WTC11 (cell line): ENCODE results near the gene OR2V1. TPM values are rescaled to one million over a fixed set of nuclear protein-coding genes. Genes with fewer than 3 reads are reported as not detected.
"Not testable (repeated sequence)": the region's sequence is repeated elsewhere in the genome, so short reads cannot be mapped to it uniquely, and the experiment has no call there.

Source experiments
- ATAC-seq: fragments of 200-7000 bp; cut with Tn5 transposase; 2 replicates; pipeline ENCODE4 v1.10.0; 2021; ENCODE audit warnings: mild to moderate bottlenecking, moderate library complexity
- CTCF ChIA-PET: fragments of 300-600 bp; sonication (Branson Sonifier 250); formaldehyde crosslinking; loops from one replicate; lab custom pipeline; 2021; ENCODE audit warnings: antibody characterized with exemption; lab: Charles Lee
- POLR2A ChIA-PET: fragments of 350-600 bp; sonication (Branson Sonifier 250); formaldehyde crosslinking; loops from one replicate; lab custom pipeline; 2021; ENCODE audit warnings: antibody characterized with exemption; lab: Charles Lee
- DNase-seq: peaks from one replicate; pipeline ENCODE4 v3.0.0; 2021; ENCODE audit warnings: low spot score
- H3K27ac Mint-ChIP-seq: 2 replicates; pipeline ENCODE4 v1.8.0; 2021; ENCODE audit warnings: mixed read lengths
- H3K27me3 Mint-ChIP-seq: 2 replicates; pipeline ENCODE4 v1.8.0; 2021; ENCODE audit warnings: low read depth, mild to moderate bottlenecking, moderate library complexity, mixed read lengths
- H3K36me3 Mint-ChIP-seq: 2 replicates; pipeline ENCODE4 v1.8.0; 2021; ENCODE audit warnings: mixed read lengths
- H3K4me1 Mint-ChIP-seq: 2 replicates; pipeline ENCODE4 v1.8.0; 2022; ENCODE audit warnings: mixed read lengths
- H3K4me3 Mint-ChIP-seq: 2 replicates; pipeline ENCODE4 v1.8.0; 2021; ENCODE audit warnings: mild to moderate bottlenecking, moderate library complexity, mixed read lengths
- H3K9me3 Mint-ChIP-seq: 2 replicates; pipeline ENCODE4 v1.8.0; 2021; ENCODE audit warnings: mixed read lengths
- E2F4 ChIP-seq: sonication (generic); formaldehyde crosslinking; IDR thresholded peaks from 2 replicates; pipeline ENCODE4 v1.8.1; 2022; ENCODE audit warnings: low read depth, mild to moderate bottlenecking, moderate library complexity, missing genetic modification reagents, borderline replicate concordance
- ETV6 ChIP-seq: sonication (generic); formaldehyde crosslinking; IDR thresholded peaks from 2 replicates; pipeline ENCODE4 v1.8.1; 2022; ENCODE audit warnings: mild to moderate bottlenecking, missing genetic modification reagents
- FOXP1 ChIP-seq: sonication (generic); formaldehyde crosslinking; IDR thresholded peaks from 2 replicates; pipeline ENCODE4 v1.8.0; 2022; ENCODE audit warnings: missing genetic modification reagents, mild to moderate bottlenecking, moderate library complexity, borderline replicate concordance
- GABPB1 ChIP-seq: sonication (generic); formaldehyde crosslinking; IDR thresholded peaks from 2 replicates; pipeline ENCODE4 v1.8.1; 2023; ENCODE audit warnings: mild to moderate bottlenecking, missing genetic modification reagents
- MAX ChIP-seq: sonication (generic); formaldehyde crosslinking; IDR thresholded peaks from 2 replicates; pipeline ENCODE4 v1.8.0; 2022; ENCODE audit warnings: mild to moderate bottlenecking, missing genetic modification reagents
- MYBL2 ChIP-seq: sonication (generic); formaldehyde crosslinking; IDR thresholded peaks from 2 replicates; pipeline ENCODE4 v1.8.1; 2023; ENCODE audit warnings: mild to moderate bottlenecking, moderate library complexity, missing genetic modification reagents
- NFE2L1 ChIP-seq: sonication (generic); formaldehyde crosslinking; IDR thresholded peaks from 2 replicates; pipeline ENCODE4 v1.8.1; 2023; ENCODE audit warnings: missing genetic modification reagents
- OVOL2 ChIP-seq: fragments of 250-450 bp; sonication (Bioruptor Pico); IDR thresholded peaks from 2 replicates; pipeline ENCODE4 v1.9.0; 2021; ENCODE audit warnings: mild to moderate bottlenecking, borderline replicate concordance
- PRRX2 ChIP-seq: fragments of 250-450 bp; sonication (Bioruptor Pico); IDR thresholded peaks from 2 replicates; pipeline ENCODE4 v1.8.0; 2021; ENCODE audit warnings: mild to moderate bottlenecking
- RORB ChIP-seq: fragments of 250-450 bp; sonication (Bioruptor Pico); IDR thresholded peaks from 2 replicates; pipeline ENCODE4 v1.9.0; 2021; ENCODE audit warnings: mild to moderate bottlenecking
- SP1 ChIP-seq: sonication (generic); formaldehyde crosslinking; conservative IDR thresholded peaks from 2 replicates; pipeline ENCODE4 v1.8.1; 2022; ENCODE audit warnings: missing genetic modification reagents
- TCF7 ChIP-seq: sonication (generic); formaldehyde crosslinking; IDR thresholded peaks from 2 replicates; pipeline ENCODE4 v1.8.0; 2022; ENCODE audit warnings: mild to moderate bottlenecking, low read depth, missing genetic modification reagents, moderate library complexity
- TEAD1 ChIP-seq: sonication (generic); formaldehyde crosslinking; IDR thresholded peaks from 2 replicates; pipeline ENCODE4 v1.8.0; 2022; ENCODE audit warnings: mild to moderate bottlenecking, missing genetic modification reagents
- total RNA-seq: library from RNA; stranded (reverse); gene quantifications from 3 replicates; pipeline ENCODE4 v1.2.3, GENCODE V29; 2021
- TF ChIP-seq, protein P1 (sequence below): sonication (generic); formaldehyde crosslinking; IDR thresholded peaks from 2 replicates; pipeline ENCODE4 v1.8.0; 2023; ENCODE audit warnings: missing genetic modification reagents, mild to moderate bottlenecking, borderline replicate concordance
- TF ChIP-seq, protein P2 (sequence below): sonication (generic); formaldehyde crosslinking; IDR thresholded peaks from 2 replicates; pipeline ENCODE4 v1.8.0; 2023; ENCODE audit warnings: missing genetic modification reagents
- TF ChIP-seq, protein P3 (sequence below): sonication (generic); formaldehyde crosslinking; IDR thresholded peaks from 2 replicates; pipeline ENCODE4 v1.8.0; 2022; ENCODE audit warnings: mild to moderate bottlenecking, missing genetic modification reagents
- TF ChIP-seq, protein P4 (sequence below): fragments of 200-600 bp; IDR thresholded peaks from 2 replicates; pipeline ENCODE4 v1.8.0; 2022; ENCODE audit warnings: antibody characterized with exemption

Gene OR2V1
- total RNA-seq, 1 experiment from 2014 or later = not detected

- TF ChIP-seq, protein P1, sequence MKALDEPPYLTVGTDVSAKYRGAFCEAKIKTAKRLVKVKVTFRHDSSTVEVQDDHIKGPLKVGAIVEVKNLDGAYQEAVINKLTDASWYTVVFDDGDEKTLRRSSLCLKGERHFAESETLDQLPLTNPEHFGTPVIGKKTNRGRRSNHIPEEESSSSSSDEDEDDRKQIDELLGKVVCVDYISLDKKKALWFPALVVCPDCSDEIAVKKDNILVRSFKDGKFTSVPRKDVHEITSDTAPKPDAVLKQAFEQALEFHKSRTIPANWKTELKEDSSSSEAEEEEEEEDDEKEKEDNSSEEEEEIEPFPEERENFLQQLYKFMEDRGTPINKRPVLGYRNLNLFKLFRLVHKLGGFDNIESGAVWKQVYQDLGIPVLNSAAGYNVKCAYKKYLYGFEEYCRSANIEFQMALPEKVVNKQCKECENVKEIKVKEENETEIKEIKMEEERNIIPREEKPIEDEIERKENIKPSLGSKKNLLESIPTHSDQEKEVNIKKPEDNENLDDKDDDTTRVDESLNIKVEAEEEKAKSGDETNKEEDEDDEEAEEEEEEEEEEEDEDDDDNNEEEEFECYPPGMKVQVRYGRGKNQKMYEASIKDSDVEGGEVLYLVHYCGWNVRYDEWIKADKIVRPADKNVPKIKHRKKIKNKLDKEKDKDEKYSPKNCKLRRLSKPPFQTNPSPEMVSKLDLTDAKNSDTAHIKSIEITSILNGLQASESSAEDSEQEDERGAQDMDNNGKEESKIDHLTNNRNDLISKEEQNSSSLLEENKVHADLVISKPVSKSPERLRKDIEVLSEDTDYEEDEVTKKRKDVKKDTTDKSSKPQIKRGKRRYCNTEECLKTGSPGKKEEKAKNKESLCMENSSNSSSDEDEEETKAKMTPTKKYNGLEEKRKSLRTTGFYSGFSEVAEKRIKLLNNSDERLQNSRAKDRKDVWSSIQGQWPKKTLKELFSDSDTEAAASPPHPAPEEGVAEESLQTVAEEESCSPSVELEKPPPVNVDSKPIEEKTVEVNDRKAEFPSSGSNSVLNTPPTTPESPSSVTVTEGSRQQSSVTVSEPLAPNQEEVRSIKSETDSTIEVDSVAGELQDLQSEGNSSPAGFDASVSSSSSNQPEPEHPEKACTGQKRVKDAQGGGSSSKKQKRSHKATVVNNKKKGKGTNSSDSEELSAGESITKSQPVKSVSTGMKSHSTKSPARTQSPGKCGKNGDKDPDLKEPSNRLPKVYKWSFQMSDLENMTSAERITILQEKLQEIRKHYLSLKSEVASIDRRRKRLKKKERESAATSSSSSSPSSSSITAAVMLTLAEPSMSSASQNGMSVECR (CRISPR knock-in tag) = no peak
- TF ChIP-seq, protein P2, sequence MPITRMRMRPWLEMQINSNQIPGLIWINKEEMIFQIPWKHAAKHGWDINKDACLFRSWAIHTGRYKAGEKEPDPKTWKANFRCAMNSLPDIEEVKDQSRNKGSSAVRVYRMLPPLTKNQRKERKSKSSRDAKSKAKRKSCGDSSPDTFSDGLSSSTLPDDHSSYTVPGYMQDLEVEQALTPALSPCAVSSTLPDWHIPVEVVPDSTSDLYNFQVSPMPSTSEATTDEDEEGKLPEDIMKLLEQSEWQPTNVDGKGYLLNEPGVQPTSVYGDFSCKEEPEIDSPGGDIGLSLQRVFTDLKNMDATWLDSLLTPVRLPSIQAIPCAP (CRISPR knock-in tag) = no peak
- no peak for TF ChIP-seq TCF7
- no peak for TF ChIP-seq FOXP1 (CRISPR knock-in tag)
Measured at GRCh38 chr5:181161534-181162175, 30.7 kb upstream of the OR2V1 start (continued).

GRCh38 chr5:181160755-181161533, 30.0 kb upstream of the OR2V1 start:
- POLR2A ChIA-PET, H3K9me3 Mint-ChIP-seq, H3K36me3 Mint-ChIP-seq: not testable (repeated sequence)
- CTCF ChIA-PET = interaction anchor here (0.8 to 1.2 kb wide), 4 partner anchors 7 to 38 kb away, joined by 3 to 5 read pairs (median 3); no protein-coding TSS in a partner anchor
- TF ChIP-seq, protein P3, sequence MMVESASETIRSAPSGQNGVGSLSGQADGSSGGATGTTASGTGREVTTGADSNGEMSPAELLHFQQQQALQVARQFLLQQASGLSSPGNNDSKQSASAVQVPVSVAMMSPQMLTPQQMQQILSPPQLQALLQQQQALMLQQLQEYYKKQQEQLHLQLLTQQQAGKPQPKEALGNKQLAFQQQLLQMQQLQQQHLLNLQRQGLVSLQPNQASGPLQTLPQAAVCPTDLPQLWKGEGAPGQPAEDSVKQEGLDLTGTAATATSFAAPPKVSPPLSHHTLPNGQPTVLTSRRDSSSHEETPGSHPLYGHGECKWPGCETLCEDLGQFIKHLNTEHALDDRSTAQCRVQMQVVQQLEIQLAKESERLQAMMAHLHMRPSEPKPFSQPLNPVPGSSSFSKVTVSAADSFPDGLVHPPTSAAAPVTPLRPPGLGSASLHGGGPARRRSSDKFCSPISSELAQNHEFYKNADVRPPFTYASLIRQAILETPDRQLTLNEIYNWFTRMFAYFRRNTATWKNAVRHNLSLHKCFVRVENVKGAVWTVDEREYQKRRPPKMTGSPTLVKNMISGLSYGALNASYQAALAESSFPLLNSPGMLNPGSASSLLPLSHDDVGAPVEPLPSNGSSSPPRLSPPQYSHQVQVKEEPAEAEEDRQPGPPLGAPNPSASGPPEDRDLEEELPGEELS (CRISPR knock-in tag) = 0 out of 2 replicates have a peak, but pooled peaks have one; percentile 30
- TF ChIP-seq SP1 (CRISPR knock-in tag) = peak; percentile 57
- 0 out of 2 replicates have a peak, but pooled peaks have one; percentile 23 for TF ChIP-seq MYBL2 (CRISPR knock-in tag)
- 0 out of 2 replicates have a peak, but pooled peaks have one; percentile 56 for TF ChIP-seq TEAD1
- peak; percentile 70; the same call in 1 of the 2 replicates for TF ChIP-seq ETV6 (CRISPR knock-in tag)
- TF ChIP-seq MAX (CRISPR knock-in tag) = peak; percentile 86; the same call in 1 of the 2 replicates
- Mint-ChIP-seq H3K4me1 (peaks cover 19% of the 10 kb centered on the region), H3K27me3 (peaks cover 44% of the 10 kb centered on the region), H3K27ac (peak overlapping the region; percentile 91), H3K4me3 (peak overlapping the region; percentile 55)
- DNase-seq (peak; percentile 56), ATAC-seq (peak; percentile 5; the same call in 1 of the 2 replicates)

- Mint-ChIP-seq H3K4me1 (peaks cover 19% of the 10 kb centered on the region), H3K9me3 (0 out of 2 replicates have a peak, but pooled peaks cover 4% of the 10 kb centered on the region), H3K27me3 (peaks cover 50% of the 10 kb centered on the region), H3K4me3 (peak overlapping the region; percentile 45), H3K36me3 (no peaks in the 10 kb centered on the region), H3K27ac (peak overlapping the region; percentile 80)
- ChIA-PET CTCF (interaction anchor here (0.6 to 1.3 kb wide), 8 partner anchors 8 to 300 kb away, joined by 3 to 7 read pairs (median 4); no protein-coding TSS in a partner anchor), POLR2A (no interaction called here)
- DNase-seq (peak; percentile 74), ATAC-seq (peak; percentile 55)
- TF ChIP-seq, protein P4, sequence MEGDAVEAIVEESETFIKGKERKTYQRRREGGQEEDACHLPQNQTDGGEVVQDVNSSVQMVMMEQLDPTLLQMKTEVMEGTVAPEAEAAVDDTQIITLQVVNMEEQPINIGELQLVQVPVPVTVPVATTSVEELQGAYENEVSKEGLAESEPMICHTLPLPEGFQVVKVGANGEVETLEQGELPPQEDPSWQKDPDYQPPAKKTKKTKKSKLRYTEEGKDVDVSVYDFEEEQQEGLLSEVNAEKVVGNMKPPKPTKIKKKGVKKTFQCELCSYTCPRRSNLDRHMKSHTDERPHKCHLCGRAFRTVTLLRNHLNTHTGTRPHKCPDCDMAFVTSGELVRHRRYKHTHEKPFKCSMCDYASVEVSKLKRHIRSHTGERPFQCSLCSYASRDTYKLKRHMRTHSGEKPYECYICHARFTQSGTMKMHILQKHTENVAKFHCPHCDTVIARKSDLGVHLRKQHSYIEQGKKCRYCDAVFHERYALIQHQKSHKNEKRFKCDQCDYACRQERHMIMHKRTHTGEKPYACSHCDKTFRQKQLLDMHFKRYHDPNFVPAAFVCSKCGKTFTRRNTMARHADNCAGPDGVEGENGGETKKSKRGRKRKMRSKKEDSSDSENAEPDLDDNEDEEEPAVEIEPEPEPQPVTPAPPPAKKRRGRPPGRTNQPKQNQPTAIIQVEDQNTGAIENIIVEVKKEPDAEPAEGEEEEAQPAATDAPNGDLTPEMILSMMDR = no peak
- TF ChIP-seq NFE2L1 (CRISPR knock-in tag) (0 out of 2 replicates have a peak, but pooled peaks have one; percentile 2), GABPB1 (CRISPR knock-in tag) (no peak), E2F4 (CRISPR knock-in tag) (no peak), OVOL2 (CRISPR knock-in tag) (no peak), TCF7 (no peak), PRRX2 (CRISPR knock-in tag) (no peak), RORB (no peak)
Measured at GRCh38 chr5:181160152-181160754, 29.3 kb upstream of the OR2V1 start.
